Smooth muscle cell (in vitro differentiated cells): ENCODE data around the gene SUN1. TPM values are rescaled to one million over a fixed set of nuclear protein-coding genes. Genes with fewer than 3 reads are reported as not detected.

Source experiments
- DNase-seq: peaks from one replicate; lab custom pipeline; 2025; ENCODE audit not compliant: unreplicated experiment; lab: John Stamatoyannopoulos, UW
- H2AFZ ChIP-seq: fragments of 200-600 bp; sonication (generic); 2 replicates; pipeline ENCODE4 v1.6.0; 2016; ENCODE audit warnings: antibody characterized with exemption, low read depth, mild to moderate bottlenecking
- H3F3A ChIP-seq: fragments of 200-600 bp; sonication (generic); 2 replicates; pipeline ENCODE4 v1.6.0; 2017; ENCODE audit warnings: antibody characterized with exemption, low read depth
- H3K27ac ChIP-seq: fragments of 200-600 bp; sonication (generic); 2 replicates; pipeline ENCODE4 v1.5.1; 2016; ENCODE audit warnings: low read depth, mild to moderate bottlenecking
- H3K27me3 ChIP-seq: fragments of 200-600 bp; sonication (generic); 2 replicates; pipeline ENCODE4 v1.6.1; 2016; ENCODE audit warnings: low read depth, mild to moderate bottlenecking
- H3K36me3 ChIP-seq: fragments of 200-600 bp; sonication (generic); 2 replicates; pipeline ENCODE4 v1.5.1; 2016; ENCODE audit warnings: low read depth
- H3K4me1 ChIP-seq: fragments of 200-600 bp; sonication (generic); 2 replicates; pipeline ENCODE4 v1.5.1; 2016; ENCODE audit warnings: low read depth
- H3K4me2 ChIP-seq: fragments of 200-600 bp; sonication (generic); 2 replicates; pipeline ENCODE4 v1.6.0; 2016; ENCODE audit warnings: mild to moderate bottlenecking
- H3K4me3 ChIP-seq: fragments of 200-600 bp; sonication (generic); 2 replicates; pipeline ENCODE4 v1.5.1; 2016; ENCODE audit warnings: mild to moderate bottlenecking
- H3K79me2 ChIP-seq: fragments of 200-600 bp; sonication (generic); 2 replicates; pipeline ENCODE4 v1.6.0; 2016; ENCODE audit warnings: low read depth, mild to moderate bottlenecking
- H3K9ac ChIP-seq: fragments of 200-600 bp; sonication (generic); 2 replicates; pipeline ENCODE4 v1.6.0; 2016; ENCODE audit warnings: low read depth
- H3K9me3 ChIP-seq: fragments of 200-600 bp; sonication (generic); replicated peaks from 2 replicates; pipeline ENCODE4 v1.5.1; 2016; ENCODE audit warnings: low read depth
- H4K20me1 ChIP-seq: fragments of 200-600 bp; sonication (generic); 2 replicates; pipeline ENCODE4 v1.6.0; 2016; ENCODE audit warnings: low read depth
- CTCF ChIP-seq: fragments of 200-600 bp; sonication (generic); IDR thresholded peaks from 2 replicates; pipeline ENCODE4 v1.5.1; 2017; ENCODE audit warnings: borderline replicate concordance, mild to moderate bottlenecking, antibody characterized with exemption; ENCODE audit not compliant: insufficient read depth, poor library complexity, severe bottlenecking
- WGBS: methylation state at CpG from one replicate; pipeline ENCODE4 v1.1.7; 2016; ENCODE audit warnings: low lambda C conversion rate; 5-methylcytosine and 5-hydroxymethylcytosine counted together
- polyA plus RNA-seq: library from polyadenylated mRNA; unstranded; fragments of >200 nt; fragmentation: Nextera tagmentation; extraction: Ambion mirVana; gene quantifications from 2 replicates; pipeline ENCODE4 v1.2.1, GENCODE V29; 2016
- total RNA-seq: library from RNA; depleted of rRNA; stranded (reverse); fragments of >200 nt; gene quantifications from 2 replicates; pipeline ENCODE4 v1.2.3, GENCODE V29; 2014

SUN1 gene
- total and polyA plus RNA-seq, 2 experiments from 2014 or later = 50.7 to 90.3 TPM

- no peaks in the 10 kb centered on the region for H3K36me3 ChIP-seq
- 94% methylated on average over 15 of the region's 15 CpGs for WGBS
- H4K20me1 ChIP-seq = peaks cover 77% of the 10 kb centered on the region
- no peak overlapping the region for H3K27ac ChIP-seq
- H3K27me3 ChIP-seq = no peaks in the 10 kb centered on the region
- H2AFZ ChIP-seq = no peak overlapping the region
- H3K9me3 ChIP-seq = no peaks in the 10 kb centered on the region
- no peak overlapping the region for H3K4me2 ChIP-seq
- TF ChIP-seq CTCF = no peak
- H3K79me2 ChIP-seq = peaks cover 81% of the 10 kb centered on the region
- peaks cover 7% of the 10 kb centered on the region for H3K4me1 ChIP-seq
- H3K4me3 ChIP-seq = no peak overlapping the region
- H3F3A ChIP-seq = peaks cover 4% of the 10 kb centered on the region
- no peak overlapping the region for H3K9ac ChIP-seq
- DNase-seq = no peak
Observed at GRCh38 chr7:880450-880849, 48.2 kb downstream of the SUN1 start.

- no peak for TF ChIP-seq CTCF
- Histone ChIP-seq H3K4me1 (peaks cover 7% of the 10 kb centered on the region), H3K9ac (no peak overlapping the region), H2AFZ (no peak overlapping the region), H3K79me2 (peaks cover 87% of the 10 kb centered on the region), H3K27ac (no peak overlapping the region), H4K20me1 (peaks cover 88% of the 10 kb centered on the region), H3K36me3 (no peaks in the 10 kb centered on the region), H3K9me3 (no peaks in the 10 kb centered on the region), H3K4me3 (no peak overlapping the region), H3K4me2 (no peak overlapping the region), H3F3A (no peaks in the 10 kb centered on the region), H3K27me3 (no peaks in the 10 kb centered on the region)
- WGBS = 97% methylated on average over 20 of the region's 20 CpGs
- DNase-seq = no peak
Observed at GRCh38 chr7:881441-882234, 49.4 kb downstream of the SUN1 start.

GRCh38 chr7:882336-883035 lies 50.2 kb downstream of the SUN1 start:
- WGBS = 97% methylated on average over 32 of the region's 37 CpGs
- Histone ChIP-seq H3K27ac (no peak overlapping the region), H3K4me2 (no peak overlapping the region), H4K20me1 (peaks cover 97% of the 10 kb centered on the region), H3K9me3 (no peaks in the 10 kb centered on the region), H3K9ac (no peak overlapping the region), H3K4me1 (peaks cover 7% of the 10 kb centered on the region), H3K36me3 (no peaks in the 10 kb centered on the region), H3K4me3 (no peak overlapping the region), H3K27me3 (no peaks in the 10 kb centered on the region), H2AFZ (no peak overlapping the region), H3F3A (no peaks in the 10 kb centered on the region), H3K79me2 (peaks cover 85% of the 10 kb centered on the region)
- no peak for DNase-seq
- TF ChIP-seq CTCF = no peak
